ENCODE measurements around the gene CCDC197.

- TF ChIP-seq, protein P1, sequence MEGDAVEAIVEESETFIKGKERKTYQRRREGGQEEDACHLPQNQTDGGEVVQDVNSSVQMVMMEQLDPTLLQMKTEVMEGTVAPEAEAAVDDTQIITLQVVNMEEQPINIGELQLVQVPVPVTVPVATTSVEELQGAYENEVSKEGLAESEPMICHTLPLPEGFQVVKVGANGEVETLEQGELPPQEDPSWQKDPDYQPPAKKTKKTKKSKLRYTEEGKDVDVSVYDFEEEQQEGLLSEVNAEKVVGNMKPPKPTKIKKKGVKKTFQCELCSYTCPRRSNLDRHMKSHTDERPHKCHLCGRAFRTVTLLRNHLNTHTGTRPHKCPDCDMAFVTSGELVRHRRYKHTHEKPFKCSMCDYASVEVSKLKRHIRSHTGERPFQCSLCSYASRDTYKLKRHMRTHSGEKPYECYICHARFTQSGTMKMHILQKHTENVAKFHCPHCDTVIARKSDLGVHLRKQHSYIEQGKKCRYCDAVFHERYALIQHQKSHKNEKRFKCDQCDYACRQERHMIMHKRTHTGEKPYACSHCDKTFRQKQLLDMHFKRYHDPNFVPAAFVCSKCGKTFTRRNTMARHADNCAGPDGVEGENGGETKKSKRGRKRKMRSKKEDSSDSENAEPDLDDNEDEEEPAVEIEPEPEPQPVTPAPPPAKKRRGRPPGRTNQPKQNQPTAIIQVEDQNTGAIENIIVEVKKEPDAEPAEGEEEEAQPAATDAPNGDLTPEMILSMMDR (IDR thresholded peaks at IDR 0.05; ENCODE audit: insufficient read depth, low read length, poor library complexity, severe bottlenecking) = no peak
- TF ChIP-seq EZH2phosphoT487 (conservative IDR thresholded peaks at IDR 0.05; ENCODE audit: low read length) = no peak
Observed at GRCh38 chr14:93967637-93968250, 29.4 kb upstream of the CCDC197 start.

Measured in SU-DHL-6 (cell line).